ENCODE data around the gene SMARCC2.

GRCh38 chr12:56121204-56121870 is 67.9 kb downstream of the SMARCC2 start:
- TF ChIP-seq GATA2 (IDR thresholded peaks at IDR 0.05; ENCODE audit: low read depth, low read length) (no peak), GATA3 (IDR thresholded peaks at IDR 0.05; ENCODE audit: low read depth, low read length) (no peak)

Measured in SH-SY5Y (cell line).